Suprapubic skin (tissue), 4 donors: ENCODE results near the gene LIPF.

Source experiments
- CTCF ChIP-seq, 2 donors: fragments of 200-600 bp in 1 of 2; fragments of 450-650 bp in 1 of 2; sonication (generic) in 1 of 2; IDR thresholded peaks; one replicate each; pipeline ENCODE4 v1.5.1; 2016 to 2019; ENCODE audit warnings: antibody characterized with exemption in 2 of 2, mild to moderate bottlenecking in 1 of 2, moderate library complexity in 1 of 2
- EP300 ChIP-seq: sonication (generic); formaldehyde crosslinking; IDR thresholded peaks from one replicate; pipeline ENCODE4 v1.6.1; 2017; ENCODE audit warnings: antibody characterized with exemption
- POLR2A ChIP-seq, 2 donors: fragments of 450-650 bp; IDR thresholded peaks; one replicate each; pipeline ENCODE4 v1.6.1; 2017; ENCODE audit warnings: antibody characterized with exemption in 2 of 2, mild to moderate bottlenecking in 2 of 2, moderate library complexity in 2 of 2
- POLR2AphosphoS5 ChIP-seq, 3 donors: sonication (generic); formaldehyde crosslinking; IDR thresholded peaks; one replicate each; pipeline ENCODE4 v1.6.1; 2017; ENCODE audit warnings: antibody characterized with exemption in 3 of 3

- TF ChIP-seq CTCF (IDR thresholded peaks at IDR 0.05) (no peak), POLR2A (IDR thresholded peaks at IDR 0.05) (no peak), POLR2AphosphoS5 (IDR thresholded peaks at IDR 0.05) (no peak), EP300 (no peak)
These were observed 43.8 kb upstream of the LIPF start for GRCh38 chr10:88620441-88620840.
